ENCODE data around the gene UGT3A2.
"Not testable (repeated sequence)": the region's sequence is repeated elsewhere in the genome, so short reads cannot be mapped to it uniquely, and the experiment has no call there.

UGT3A2 gene

GRCh38 chr5:36028816-36029465 lies 37.7 kb downstream of the UGT3A2 start:
- Histone ChIP-seq H3K4me3 (ENCODE audit: low read length) (no peak overlapping the region), H3K9ac (ENCODE audit: low read depth, low read length) (no peak overlapping the region), H3K4me2 (ENCODE audit: low read length) (no peak overlapping the region), H3K9me3 (replicated peaks; ENCODE audit: low read length) (no peaks in the 10 kb centered on the region), H3K36me3 (ENCODE audit: insufficient read depth, low read length) (no peaks in the 10 kb centered on the region), H3K4me1 (ENCODE audit: control insufficient read depth, insufficient read depth, low read length) (no peaks in the 10 kb centered on the region), H3K27me3 (ENCODE audit: control insufficient read depth, insufficient read depth, low read length) (no peaks in the 10 kb centered on the region)

- Histone ChIP-seq H3K9ac (ENCODE audit: low read depth, low read length) (no peak overlapping the region), H3K4me3 (ENCODE audit: low read length) (no peak overlapping the region), H3K27me3 (ENCODE audit: control insufficient read depth, insufficient read depth, low read length) (no peaks in the 10 kb centered on the region), H3K9me3 (replicated peaks; ENCODE audit: low read length) (no peaks in the 10 kb centered on the region), H3K4me1 (ENCODE audit: control insufficient read depth, insufficient read depth, low read length) (no peaks in the 10 kb centered on the region), H3K4me2 (ENCODE audit: low read length) (no peak overlapping the region), H3K36me3 (ENCODE audit: insufficient read depth, low read length) (no peaks in the 10 kb centered on the region)
Measured at GRCh38 chr5:36027711-36028110, 39.0 kb downstream of the UGT3A2 start.

GRCh38 chr5:36026706-36027465 lies 39.8 kb downstream of the UGT3A2 start:
- Histone ChIP-seq H3K36me3 (ENCODE audit: insufficient read depth, low read length) (no peaks in the 10 kb centered on the region), H3K4me3 (ENCODE audit: low read length) (no peak overlapping the region), H3K9ac (ENCODE audit: low read depth, low read length) (no peak overlapping the region), H3K4me1 (ENCODE audit: control insufficient read depth, insufficient read depth, low read length) (no peaks in the 10 kb centered on the region), H3K9me3 (replicated peaks; ENCODE audit: low read length) (no peaks in the 10 kb centered on the region), H3K27me3 (ENCODE audit: control insufficient read depth, insufficient read depth, low read length) (no peaks in the 10 kb centered on the region), H3K4me2 (ENCODE audit: low read length) (no peak overlapping the region)

GRCh38 chr5:36022246-36022645 lies 44.4 kb downstream of the UGT3A2 start:
- H3K27me3 ChIP-seq (ENCODE audit: control insufficient read depth, insufficient read depth, low read length); H3K4me3 ChIP-seq (ENCODE audit: low read length); H3K36me3 ChIP-seq (ENCODE audit: insufficient read depth, low read length); H3K9me3 ChIP-seq (replicated peaks; ENCODE audit: low read length); H3K4me1 ChIP-seq (ENCODE audit: control insufficient read depth, insufficient read depth, low read length); H3K4me2 ChIP-seq (ENCODE audit: low read length); H3K9ac ChIP-seq (ENCODE audit: low read depth, low read length): not testable (repeated sequence)

- H3K4me1 ChIP-seq (ENCODE audit: control insufficient read depth, insufficient read depth, low read length); H3K36me3 ChIP-seq (ENCODE audit: insufficient read depth, low read length); H3K4me3 ChIP-seq (ENCODE audit: low read length); H3K4me2 ChIP-seq (ENCODE audit: low read length); H3K9ac ChIP-seq (ENCODE audit: low read depth, low read length); H3K9me3 ChIP-seq (replicated peaks; ENCODE audit: low read length); H3K27me3 ChIP-seq (ENCODE audit: control insufficient read depth, insufficient read depth, low read length): not testable (repeated sequence)
Measured at GRCh38 chr5:36019584-36019983, 47.1 kb downstream of the UGT3A2 start.

- H3K4me1 ChIP-seq (ENCODE audit: control insufficient read depth, insufficient read depth, low read length), result no peaks in the 10 kb centered on the region
- H3K27me3 ChIP-seq (ENCODE audit: control insufficient read depth, insufficient read depth, low read length), result no peaks in the 10 kb centered on the region
- no peak overlapping the region for H3K4me2 ChIP-seq (ENCODE audit: low read length)
- H3K9ac ChIP-seq (ENCODE audit: low read depth, low read length), result no peak overlapping the region
- H3K9me3 ChIP-seq (replicated peaks; ENCODE audit: low read length), result peaks cover 2% of the 10 kb centered on the region
- H3K4me3 ChIP-seq (ENCODE audit: low read length), result no peak overlapping the region
- no peaks in the 10 kb centered on the region for H3K36me3 ChIP-seq (ENCODE audit: insufficient read depth, low read length)
Measured at GRCh38 chr5:36017622-36018021, 49.1 kb downstream of the UGT3A2 start.

GRCh38 chr5:36017004-36017403 lies 49.7 kb downstream of the UGT3A2 start:
- no peaks in the 10 kb centered on the region for H3K27me3 ChIP-seq (ENCODE audit: control insufficient read depth, insufficient read depth, low read length)
- no peak overlapping the region for H3K4me3 ChIP-seq (ENCODE audit: low read length)
- H3K9ac ChIP-seq (ENCODE audit: low read depth, low read length), result no peak overlapping the region
- no peaks in the 10 kb centered on the region for H3K36me3 ChIP-seq (ENCODE audit: insufficient read depth, low read length)
- peaks cover 2% of the 10 kb centered on the region for H3K9me3 ChIP-seq (replicated peaks; ENCODE audit: low read length)
- no peaks in the 10 kb centered on the region for H3K4me1 ChIP-seq (ENCODE audit: control insufficient read depth, insufficient read depth, low read length)
- H3K4me2 ChIP-seq (ENCODE audit: low read length), result no peak overlapping the region

GRCh38 chr5:36013182-36013581 lies 53.5 kb downstream of the UGT3A2 start:
- H3K9me3 ChIP-seq (replicated peaks; ENCODE audit: low read length), result peaks cover 2% of the 10 kb centered on the region
- no peak overlapping the region for H3K4me3 ChIP-seq (ENCODE audit: low read length)
- no peaks in the 10 kb centered on the region for H3K27me3 ChIP-seq (ENCODE audit: control insufficient read depth, insufficient read depth, low read length)
- no peak overlapping the region for H3K4me2 ChIP-seq (ENCODE audit: low read length)
- H3K9ac ChIP-seq (ENCODE audit: low read depth, low read length), result no peak overlapping the region
- H3K36me3 ChIP-seq (ENCODE audit: insufficient read depth, low read length), result no peaks in the 10 kb centered on the region
- H3K4me1 ChIP-seq (ENCODE audit: control insufficient read depth, insufficient read depth, low read length), result no peaks in the 10 kb centered on the region

- H3K9me3 ChIP-seq (replicated peaks; ENCODE audit: low read length), result peaks cover 2% of the 10 kb centered on the region
- H3K4me1 ChIP-seq (ENCODE audit: control insufficient read depth, insufficient read depth, low read length), result no peaks in the 10 kb centered on the region
- H3K9ac ChIP-seq (ENCODE audit: low read depth, low read length), result no peak overlapping the region
- no peaks in the 10 kb centered on the region for H3K36me3 ChIP-seq (ENCODE audit: insufficient read depth, low read length)
- H3K27me3 ChIP-seq (ENCODE audit: control insufficient read depth, insufficient read depth, low read length), result no peaks in the 10 kb centered on the region
- H3K4me2 ChIP-seq (ENCODE audit: low read length), result no peak overlapping the region
- H3K4me3 ChIP-seq (ENCODE audit: low read length), result no peak overlapping the region
Measured at GRCh38 chr5:36009698-36010097, 57.0 kb downstream of the UGT3A2 start.

- no peak overlapping the region for H3K9ac ChIP-seq (ENCODE audit: low read depth, low read length)
- no peaks in the 10 kb centered on the region for H3K36me3 ChIP-seq (ENCODE audit: insufficient read depth, low read length)
- H3K9me3 ChIP-seq (replicated peaks; ENCODE audit: low read length), result no peaks in the 10 kb centered on the region
- H3K4me3 ChIP-seq (ENCODE audit: low read length), result no peak overlapping the region
- no peak overlapping the region for H3K4me2 ChIP-seq (ENCODE audit: low read length)
- H3K4me1 ChIP-seq (ENCODE audit: control insufficient read depth, insufficient read depth, low read length), result no peaks in the 10 kb centered on the region
- H3K27me3 ChIP-seq (ENCODE audit: control insufficient read depth, insufficient read depth, low read length), result no peaks in the 10 kb centered on the region
Measured at GRCh38 chr5:36007366-36007765, 59.3 kb downstream of the UGT3A2 start.

- Histone ChIP-seq H3K4me3 (ENCODE audit: low read length) (no peak overlapping the region), H3K36me3 (ENCODE audit: insufficient read depth, low read length) (no peaks in the 10 kb centered on the region), H3K27me3 (ENCODE audit: control insufficient read depth, insufficient read depth, low read length) (no peaks in the 10 kb centered on the region), H3K4me1 (ENCODE audit: control insufficient read depth, insufficient read depth, low read length) (no peaks in the 10 kb centered on the region), H3K4me2 (ENCODE audit: low read length) (no peak overlapping the region), H3K9me3 (replicated peaks; ENCODE audit: low read length) (no peaks in the 10 kb centered on the region), H3K9ac (ENCODE audit: low read depth, low read length) (no peak overlapping the region)
Measured at GRCh38 chr5:36006163-36006562, 60.5 kb downstream of the UGT3A2 start.

- no peaks in the 10 kb centered on the region for H3K36me3 ChIP-seq (ENCODE audit: insufficient read depth, low read length)
- no peak overlapping the region for H3K9ac ChIP-seq (ENCODE audit: low read depth, low read length)
- H3K9me3 ChIP-seq (replicated peaks; ENCODE audit: low read length), result no peaks in the 10 kb centered on the region
- no peak overlapping the region for H3K4me2 ChIP-seq (ENCODE audit: low read length)
- H3K27me3 ChIP-seq (ENCODE audit: control insufficient read depth, insufficient read depth, low read length), result peaks cover 4% of the 10 kb centered on the region
- no peaks in the 10 kb centered on the region for H3K4me1 ChIP-seq (ENCODE audit: control insufficient read depth, insufficient read depth, low read length)
- no peak overlapping the region for H3K4me3 ChIP-seq (ENCODE audit: low read length)
Measured at GRCh38 chr5:36001032-36001431, 65.7 kb downstream of the UGT3A2 start.

All from skeletal muscle satellite cell (primary cell).